Hepatocyte (in vitro differentiated cells): ENCODE data around the gene APOL4. TPM values are rescaled to one million over a fixed set of nuclear protein-coding genes. Genes with fewer than 3 reads are reported as not detected.

Experiments
- DNase-seq: peaks from one replicate; pipeline ENCODE4 v3.0.0-alpha.2; 2016; ENCODE audit warnings: low spot score
- H2AFZ ChIP-seq: fragments of 200-600 bp; sonication (generic); 2 replicates; pipeline ENCODE4 v1.6.0; 2016; ENCODE audit warnings: antibody characterized with exemption, mild to moderate bottlenecking
- H3K27ac ChIP-seq: fragments of 200-600 bp; sonication (generic); 2 replicates; pipeline ENCODE4 v1.5.1; 2016; ENCODE audit warnings: mild to moderate bottlenecking
- H3K27me3 ChIP-seq: fragments of 200-600 bp; sonication (generic); 2 replicates; pipeline ENCODE4 v1.6.1; 2016
- H3K36me3 ChIP-seq: fragments of 200-600 bp; sonication (generic); replicated peaks from 2 replicates; pipeline ENCODE4 v1.5.1; 2016; ENCODE audit warnings: low read depth; ENCODE audit not compliant: insufficient read depth
- H3K4me1 ChIP-seq: fragments of 200-600 bp; sonication (generic); 2 replicates; pipeline ENCODE4 v1.5.1; 2016; ENCODE audit warnings: mild to moderate bottlenecking, moderate library complexity; ENCODE audit not compliant: insufficient read depth
- H3K4me2 ChIP-seq: fragments of 200-600 bp; sonication (generic); 2 replicates; pipeline ENCODE4 v1.6.0; 2016
- H3K4me3 ChIP-seq: fragments of 200-600 bp; sonication (generic); 2 replicates; pipeline ENCODE4 v1.5.1; 2016; ENCODE audit warnings: mild to moderate bottlenecking
- H3K79me2 ChIP-seq: fragments of 200-600 bp; sonication (generic); 2 replicates; pipeline ENCODE4 v1.6.0; 2017; ENCODE audit warnings: mild to moderate bottlenecking
- H3K9me2 ChIP-seq: fragments of 200-600 bp; sonication (generic); replicated peaks from 2 replicates; pipeline ENCODE4 v1.6.0; 2017; ENCODE audit warnings: mild to moderate bottlenecking; ENCODE audit not compliant: insufficient read depth
- H3K9me3 ChIP-seq: fragments of 200-600 bp; sonication (generic); 2 replicates; pipeline ENCODE4 v1.5.1; 2016; ENCODE audit warnings: low read depth, mild to moderate bottlenecking
- H4K20me1 ChIP-seq: fragments of 200-600 bp; sonication (generic); 2 replicates; pipeline ENCODE4 v1.6.0; 2016; ENCODE audit warnings: mild to moderate bottlenecking; ENCODE audit not compliant: insufficient read depth, poor library complexity, severe bottlenecking
- CTCF ChIP-seq: fragments of 200-600 bp; sonication (generic); IDR thresholded peaks from 2 replicates; pipeline ENCODE4 v1.5.1; 2016; ENCODE audit warnings: antibody characterized with exemption, mild to moderate bottlenecking; ENCODE audit not compliant: poor library complexity
- EZH2 ChIP-seq: fragments of 200-600 bp; sonication (generic); IDR thresholded peaks from 2 replicates; pipeline ENCODE4 v1.6.1; 2016; ENCODE audit warnings: antibody characterized with exemption, mild to moderate bottlenecking, borderline replicate concordance
- EZH2phosphoT487 ChIP-seq: fragments of 200-600 bp; sonication (generic); IDR thresholded peaks from one replicate; pipeline ENCODE4 v1.6.1; 2018; ENCODE audit warnings: antibody characterized with exemption, mild to moderate bottlenecking, low read depth, moderate library complexity; ENCODE audit not compliant: unreplicated experiment, severe bottlenecking
- WGBS: methylation state at CpG from one replicate; pipeline ENCODE4 v1.1.6; 2016; ENCODE audit warnings: low lambda C conversion rate; ENCODE audit errors: missing lambda C conversion rate; 5-methylcytosine and 5-hydroxymethylcytosine counted together
- polyA plus RNA-seq: library from polyadenylated mRNA; unstranded; fragments of >200 nt; fragmentation: Nextera tagmentation; extraction: Ambion mirVana; gene quantifications from 2 replicates; pipeline ENCODE4 v1.2.1, GENCODE V29; 2016
- total RNA-seq: library from RNA; depleted of rRNA; stranded (reverse); fragments of >200 nt; gene quantifications from 2 replicates; pipeline ENCODE4 v1.2.3, GENCODE V29; 2014

APOL4 gene
- total and polyA plus RNA-seq, 2 experiments from 2014 or later: 0.97 to 2.8 TPM

- no peak for DNase-seq
- H3K27ac ChIP-seq: no peak overlapping the region
- no peaks in the 10 kb centered on the region for H3K27me3 ChIP-seq
- no peak for TF ChIP-seq EZH2phosphoT487
- TF ChIP-seq EZH2: no peak
- no peak for TF ChIP-seq CTCF
- no peak overlapping the region for H2AFZ ChIP-seq
- H3K9me3 ChIP-seq: no peaks in the 10 kb centered on the region
- H3K36me3 ChIP-seq: no peaks in the 10 kb centered on the region
- no peak overlapping the region for H3K4me2 ChIP-seq
- H3K79me2 ChIP-seq: no peaks in the 10 kb centered on the region
- no peaks in the 10 kb centered on the region for H3K9me2 ChIP-seq
- 12% methylated on average over 3 of the region's 3 CpGs for WGBS
- H3K4me1 ChIP-seq: no peaks in the 10 kb centered on the region
- no peak overlapping the region for H3K4me3 ChIP-seq
- no peaks in the 10 kb centered on the region for H4K20me1 ChIP-seq
These were observed 29.7 kb downstream of the APOL4 start for GRCh38 chr22:36171941-36172340.

GRCh38 chr22:36166518-36167220 is 34.9 kb downstream of the APOL4 start:
- H4K20me1 ChIP-seq: no peaks in the 10 kb centered on the region
- no peaks in the 10 kb centered on the region for H3K27me3 ChIP-seq
- WGBS: 84% methylated on average over 10 of the region's 10 CpGs
- no peaks in the 10 kb centered on the region for H3K36me3 ChIP-seq
- H3K9me2 ChIP-seq: no peaks in the 10 kb centered on the region
- no peak overlapping the region for H2AFZ ChIP-seq
- DNase-seq: no peak
- no peak overlapping the region for H3K4me2 ChIP-seq
- no peaks in the 10 kb centered on the region for H3K79me2 ChIP-seq
- TF ChIP-seq EZH2: no peak
- TF ChIP-seq EZH2phosphoT487: no peak
- no peak for TF ChIP-seq CTCF
- no peaks in the 10 kb centered on the region for H3K4me1 ChIP-seq
- H3K27ac ChIP-seq: no peak overlapping the region
- H3K4me3 ChIP-seq: no peak overlapping the region
- no peaks in the 10 kb centered on the region for H3K9me3 ChIP-seq

GRCh38 chr22:36166086-36166485 is 35.5 kb downstream of the APOL4 start:
- no peak for DNase-seq
- no peak overlapping the region for H3K4me3 ChIP-seq
- no peak overlapping the region for H2AFZ ChIP-seq
- TF ChIP-seq CTCF (no peak), EZH2phosphoT487 (no peak), EZH2 (no peak)
- 90% methylated on average over 3 of the region's 3 CpGs for WGBS
- no peaks in the 10 kb centered on the region for H3K9me3 ChIP-seq
- no peaks in the 10 kb centered on the region for H3K4me1 ChIP-seq
- no peaks in the 10 kb centered on the region for H3K79me2 ChIP-seq
- H3K36me3 ChIP-seq: no peaks in the 10 kb centered on the region
- H4K20me1 ChIP-seq: no peaks in the 10 kb centered on the region
- no peak overlapping the region for H3K27ac ChIP-seq
- H3K27me3 ChIP-seq: no peaks in the 10 kb centered on the region
- no peak overlapping the region for H3K4me2 ChIP-seq
- no peaks in the 10 kb centered on the region for H3K9me2 ChIP-seq
